Coronary artery (tissue), 2 donors: ENCODE results near the gene NFU1.

ENCODE experiments used
- DNase-seq: peaks from one replicate; pipeline ENCODE4 v3.0.0-alpha.2; 2017; ENCODE audit warnings: low spot score
- H3K27ac ChIP-seq, 2 donors: fragments of 200-600 bp; sonication (generic); one replicate each; pipeline ENCODE4 v1.5.1; 2016 to 2019
- H3K4me3 ChIP-seq: fragments of 200-600 bp; sonication (generic); 2 replicates; pipeline ENCODE4 v1.5.1; 2016; ENCODE audit warnings: mild to moderate bottlenecking, moderate library complexity
- TF ChIP-seq, protein P1 (sequence below): fragments of 200-600 bp; sonication (generic); IDR thresholded peaks from one replicate; pipeline ENCODE4 v1.5.1; 2019; ENCODE audit warnings: antibody characterized with exemption

NFU1 gene

DNA sequence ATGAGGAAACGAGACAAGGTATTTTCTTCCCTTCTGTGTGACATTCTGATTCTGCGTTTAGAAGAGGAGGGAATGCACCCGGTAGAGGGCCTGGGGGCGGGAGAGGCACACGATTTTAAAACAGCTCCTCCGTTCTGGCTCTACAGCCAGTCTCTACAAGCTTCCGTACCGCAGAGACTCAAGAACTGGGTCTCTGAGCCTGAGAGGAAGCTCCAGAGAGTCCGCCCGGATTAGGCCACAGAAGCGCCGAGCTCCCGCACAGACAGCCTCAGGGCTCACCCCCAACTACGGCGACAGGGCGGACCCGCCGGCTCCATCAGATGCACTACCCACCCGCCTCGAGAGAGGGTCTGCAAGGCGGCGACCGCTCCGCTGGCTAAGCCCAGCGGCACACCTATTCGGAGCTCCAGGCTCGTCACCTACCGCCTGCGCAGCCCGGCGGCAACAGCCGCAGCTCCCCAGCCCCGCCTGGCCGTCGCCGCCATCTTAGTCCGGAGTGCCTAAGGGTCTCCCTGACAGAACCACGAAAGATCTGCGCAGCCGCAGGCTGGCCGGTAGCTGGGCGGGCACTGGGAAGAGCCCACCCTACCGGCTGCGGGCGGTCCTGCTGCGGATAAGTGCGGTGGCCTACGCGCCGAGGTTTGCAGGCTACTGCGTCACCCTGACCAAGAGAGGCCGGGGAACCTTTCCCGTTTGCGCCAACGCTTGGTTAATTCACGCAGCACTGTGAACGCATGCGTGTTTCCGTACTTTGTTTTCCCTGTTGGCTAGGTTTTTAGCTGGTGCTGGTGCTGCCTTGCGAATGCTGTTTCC, at the start of gene NFU1:
NFU1 (minus strand) TSS at position 498 of the 813 bp plus-strand sequence; CDS start at position 485, 13 bp downstream.
- DNase-seq = peak; percentile 96
- peak within 1 kb of the TSS; percentile 99 for H3K4me3 ChIP-seq
- peak within 1 kb of the TSS; percentile 95 to 99 for H3K27ac ChIP-seq
- TF ChIP-seq, protein P1, sequence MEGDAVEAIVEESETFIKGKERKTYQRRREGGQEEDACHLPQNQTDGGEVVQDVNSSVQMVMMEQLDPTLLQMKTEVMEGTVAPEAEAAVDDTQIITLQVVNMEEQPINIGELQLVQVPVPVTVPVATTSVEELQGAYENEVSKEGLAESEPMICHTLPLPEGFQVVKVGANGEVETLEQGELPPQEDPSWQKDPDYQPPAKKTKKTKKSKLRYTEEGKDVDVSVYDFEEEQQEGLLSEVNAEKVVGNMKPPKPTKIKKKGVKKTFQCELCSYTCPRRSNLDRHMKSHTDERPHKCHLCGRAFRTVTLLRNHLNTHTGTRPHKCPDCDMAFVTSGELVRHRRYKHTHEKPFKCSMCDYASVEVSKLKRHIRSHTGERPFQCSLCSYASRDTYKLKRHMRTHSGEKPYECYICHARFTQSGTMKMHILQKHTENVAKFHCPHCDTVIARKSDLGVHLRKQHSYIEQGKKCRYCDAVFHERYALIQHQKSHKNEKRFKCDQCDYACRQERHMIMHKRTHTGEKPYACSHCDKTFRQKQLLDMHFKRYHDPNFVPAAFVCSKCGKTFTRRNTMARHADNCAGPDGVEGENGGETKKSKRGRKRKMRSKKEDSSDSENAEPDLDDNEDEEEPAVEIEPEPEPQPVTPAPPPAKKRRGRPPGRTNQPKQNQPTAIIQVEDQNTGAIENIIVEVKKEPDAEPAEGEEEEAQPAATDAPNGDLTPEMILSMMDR = peak; percentile 45

DNA sequence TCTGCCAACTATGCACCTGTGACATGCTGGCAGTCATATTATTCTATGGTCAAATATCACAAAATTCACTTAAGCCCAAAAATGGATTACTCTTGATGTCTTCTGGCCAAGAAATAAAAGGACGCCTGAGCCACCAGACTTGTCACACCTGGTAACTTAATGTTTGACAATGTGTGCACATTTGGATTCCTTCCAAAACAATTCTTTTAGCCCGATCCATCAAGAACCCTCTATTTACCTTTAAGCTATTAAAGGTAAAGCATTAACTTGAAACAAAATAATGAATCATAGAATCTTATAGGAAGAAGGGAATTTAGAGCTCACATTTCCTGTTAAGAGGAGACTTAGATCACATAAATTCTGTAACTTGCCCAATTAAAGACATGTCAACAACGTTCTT, 46.5 kb upstream of the NFU1 start:
- TF ChIP-seq, protein P1 = no peak
- no peak overlapping the region for H3K4me3 ChIP-seq
- H3K27ac ChIP-seq = no peak overlapping the region
- DNase-seq = no peak

DNA sequence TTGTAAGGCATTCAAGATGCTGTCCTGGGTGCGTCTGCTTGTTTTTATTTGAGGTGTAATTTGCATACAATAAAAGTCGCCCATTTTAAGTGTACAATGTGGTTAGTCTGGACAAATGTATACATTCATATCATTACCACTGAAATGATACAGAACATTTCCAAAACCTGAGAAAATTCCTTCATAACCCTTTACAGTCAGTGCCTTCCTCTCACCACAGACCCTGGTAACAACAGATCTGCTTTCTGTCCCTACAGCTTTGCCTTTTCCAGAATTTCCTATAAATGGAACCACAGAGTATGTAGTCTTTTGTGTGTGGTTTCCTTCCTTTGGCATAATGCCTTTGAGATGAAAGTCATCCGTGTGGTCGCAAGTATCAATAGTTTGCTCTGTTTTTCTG, 45.8 kb upstream of the NFU1 start:
- TF ChIP-seq, protein P1 = no peak
- DNase-seq = no peak
- Histone ChIP-seq H3K27ac (no peak overlapping the region), H3K4me3 (no peak overlapping the region)

DNA sequence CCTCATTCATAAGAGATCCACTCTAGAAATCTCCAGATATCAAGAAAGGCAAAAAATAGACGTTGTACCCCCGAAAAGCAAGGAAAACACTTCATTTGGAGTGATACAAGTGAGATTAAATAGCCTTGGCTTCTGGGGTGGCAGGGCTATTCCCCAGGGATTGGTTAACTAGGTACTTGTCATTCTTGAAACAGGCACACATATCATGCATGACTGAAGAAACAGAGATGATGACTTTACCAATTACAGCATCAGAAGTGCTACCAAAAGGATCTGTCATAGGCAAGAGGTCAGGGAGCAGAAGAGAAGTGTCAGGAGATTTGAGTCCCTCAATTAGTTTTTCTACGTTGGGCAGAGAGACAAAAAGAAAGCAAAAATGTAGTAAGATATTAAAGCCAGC, 45.2 kb upstream of the NFU1 start:
- TF ChIP-seq, protein P1 = no peak
- no peak overlapping the region for H3K27ac ChIP-seq
- DNase-seq = no peak
- no peak overlapping the region for H3K4me3 ChIP-seq

DNA sequence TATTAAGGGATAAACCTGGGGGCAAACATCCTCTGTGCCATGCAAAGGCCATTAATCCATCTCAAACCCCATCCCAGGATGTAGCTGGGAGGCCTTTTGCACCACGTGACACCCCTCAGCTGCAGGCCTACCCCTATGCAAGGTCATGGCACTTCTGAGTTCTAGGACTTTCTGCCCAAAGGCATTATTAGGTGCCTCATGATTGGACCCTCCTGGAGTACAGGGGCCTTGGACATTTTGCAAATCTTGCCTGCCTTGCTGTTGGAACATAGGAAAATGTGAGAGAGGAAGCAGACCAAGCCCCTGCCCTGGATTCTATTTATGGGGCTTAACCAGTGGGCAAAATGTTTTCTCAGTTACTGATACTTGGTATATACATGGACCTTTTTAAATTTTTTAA, 44.2 kb upstream of the NFU1 start:
- no peak for DNase-seq
- TF ChIP-seq, protein P1 = no peak
- H3K4me3 ChIP-seq = no peak overlapping the region
- H3K27ac ChIP-seq = no peak overlapping the region

DNA sequence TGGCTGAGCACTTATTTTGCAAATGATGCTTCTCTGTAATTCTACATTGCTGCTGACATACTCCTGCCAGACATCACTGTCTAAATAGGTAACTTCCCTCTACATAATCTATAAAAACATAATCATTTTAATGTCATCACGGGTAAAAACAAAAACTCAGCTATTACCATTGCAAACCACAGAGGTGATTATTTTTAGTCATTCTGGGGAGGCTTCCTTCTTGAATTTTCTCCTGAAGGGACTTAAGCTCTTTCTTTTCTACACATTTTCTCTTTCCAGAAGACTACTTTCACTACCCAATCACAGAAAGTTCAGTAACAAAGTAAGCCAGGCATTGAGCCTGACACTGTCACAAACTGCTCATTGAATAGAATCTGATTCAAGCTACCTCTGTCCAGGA, 40.4 kb upstream of the NFU1 start:
- no peak for DNase-seq
- no peak overlapping the region for H3K27ac ChIP-seq
- no peak overlapping the region for H3K4me3 ChIP-seq
- TF ChIP-seq, protein P1 = no peak

DNA sequence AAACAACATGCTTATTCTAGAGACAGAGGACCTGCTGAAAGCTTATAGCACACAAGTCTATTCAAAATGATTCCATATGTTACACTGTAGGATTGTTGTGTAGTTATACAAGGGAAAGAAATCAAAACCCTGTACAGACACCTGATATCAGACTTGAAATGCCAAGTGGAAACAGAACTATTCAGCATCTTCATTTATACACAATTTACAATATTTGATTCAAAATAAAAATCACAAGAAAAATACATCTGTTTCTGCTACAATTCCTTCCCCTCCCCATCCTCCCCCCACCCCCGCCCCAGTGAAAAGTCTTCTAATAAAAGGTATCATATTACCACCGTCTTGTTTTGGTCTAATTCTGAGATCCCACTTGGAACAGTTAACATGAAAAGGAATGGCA, 37.5 kb upstream of the NFU1 start:
- DNase-seq = no peak
- TF ChIP-seq, protein P1 = no peak
- Histone ChIP-seq H3K27ac (no peak overlapping the region), H3K4me3 (no peak overlapping the region)
